IMR-90 (cell line): ENCODE results near the gene SPPL2C.

Experiments
- BHLHE40 ChIP-seq: fragments of 150-350 bp; IDR thresholded peaks from 2 replicates; pipeline ENCODE4 v1.6.1; 2016; ENCODE audit warnings: mild to moderate bottlenecking, low read depth, low read length
- CEBPB ChIP-seq: IDR thresholded peaks from 2 replicates; pipeline ENCODE4 v1.6.1; 2012; ENCODE audit warnings: low read depth, low read length, improper control_type of control experiment
- CHD1 ChIP-seq: IDR thresholded peaks from 2 replicates; pipeline ENCODE4 v1.6.1; 2012; ENCODE audit warnings: low read depth, low read length, improper control_type of control experiment
- CTCF ChIP-seq: conservative IDR thresholded peaks from 2 replicates; pipeline ENCODE4 v1.5.1; 2012; ENCODE audit warnings: mild to moderate bottlenecking, low read depth, low read length, improper control_type of control experiment
- MAFK ChIP-seq: IDR thresholded peaks from 2 replicates; pipeline ENCODE4 v1.6.1; 2012; ENCODE audit warnings: low read depth, low read length, improper control_type of control experiment
- MAZ ChIP-seq: IDR thresholded peaks from 2 replicates; pipeline ENCODE4 v1.6.1; 2012; ENCODE audit warnings: low read depth, mild to moderate bottlenecking, low read length, improper control_type of control experiment, moderate library complexity, borderline replicate concordance
- MXI1 ChIP-seq: IDR thresholded peaks from 2 replicates; pipeline ENCODE4 v1.6.1; 2012; ENCODE audit warnings: low read depth, mild to moderate bottlenecking, low read length, moderate library complexity, borderline replicate concordance
- NFE2L2 ChIP-seq: fragments of 150-350 bp; IDR thresholded peaks from 2 replicates; pipeline ENCODE4 v1.6.1; 2016; ENCODE audit warnings: low read depth, mild to moderate bottlenecking, low read length
- POLR2A ChIP-seq: IDR thresholded peaks from 2 replicates; pipeline ENCODE4 v1.6.1; 2012; ENCODE audit warnings: mild to moderate bottlenecking, low read depth, low read length
- RAD21 ChIP-seq: IDR thresholded peaks from 2 replicates; pipeline ENCODE4 v1.6.1; 2012; ENCODE audit warnings: low read length, improper control_type of control experiment
- RCOR1 ChIP-seq: IDR thresholded peaks from 2 replicates; pipeline ENCODE4 v1.6.1; 2012; ENCODE audit warnings: mild to moderate bottlenecking, low read length, improper control_type of control experiment; ENCODE audit not compliant: insufficient replicate concordance
- RFX5 ChIP-seq: IDR thresholded peaks from 2 replicates; pipeline ENCODE4 v1.8.0; 2012; ENCODE audit warnings: low read depth, mild to moderate bottlenecking, low read length, moderate library complexity
- SMC3 ChIP-seq: fragments of 150-350 bp; IDR thresholded peaks from 2 replicates; pipeline ENCODE4 v1.6.1; 2016; ENCODE audit warnings: low read depth, mild to moderate bottlenecking, antibody characterized with exemption, low read length, moderate library complexity
- USF2 ChIP-seq: fragments of 150-350 bp; IDR thresholded peaks from 2 replicates; pipeline ENCODE4 v1.6.1; 2017; ENCODE audit warnings: mild to moderate bottlenecking, antibody characterized with exemption, low read length, low read depth

GRCh38 chr17:45848868-45849535 lies 4.3 kb downstream of the SPPL2C start:
- TF ChIP-seq MXI1: no peak
- no peak for TF ChIP-seq CTCF
- no peak for TF ChIP-seq RCOR1
- TF ChIP-seq BHLHE40: no peak
- TF ChIP-seq SMC3: no peak
- no peak for TF ChIP-seq POLR2A
- no peak for TF ChIP-seq MAFK
- TF ChIP-seq USF2: no peak
- no peak for TF ChIP-seq NFE2L2
- TF ChIP-seq CHD1: no peak
- no peak for TF ChIP-seq RFX5
- TF ChIP-seq MAZ: no peak
- TF ChIP-seq CEBPB: no peak
- no peak for TF ChIP-seq RAD21
